Measurements from ENCODE around the gene DECR2. TPM values are rescaled to one million over a fixed set of nuclear protein-coding genes. Genes with fewer than 3 reads are reported as not detected.

The DECR2 gene
- total RNA-seq, 1 donor from 2014 or later = 18.0 TPM

GRCh38 chr16:391885-392335 lies 9.8 kb upstream of the DECR2 start:
- Mint-ChIP-seq H3K36me3 (ENCODE audit: low read depth) (no peaks in the 10 kb centered on the region), H3K4me3 (no peak overlapping the region), H3K9me3 (peaks cover 6% of the 10 kb centered on the region), H3K4me1 (ENCODE audit: low read depth) (peaks cover 15% of the 10 kb centered on the region), H3K27me3 (ENCODE audit: insufficient read depth) (peaks cover 15% of the 10 kb centered on the region), H3K27ac (peak overlapping the region; percentile 63)
- DNase-seq (ENCODE audit: low spot score) = peak; percentile 46
- intact Hi-C loops (cut with micrococcal nuclease) = loop anchor here (1.0 kb wide), 1 partner anchor 95 kb away; no protein-coding TSS in a partner anchor

GRCh38 chr16:392450-393030 lies 9.1 kb upstream of the DECR2 start:
- intact Hi-C loops (cut with micrococcal nuclease) = loop anchor here (1.0 kb wide), 1 partner anchor 95 kb away; no protein-coding TSS in a partner anchor
- peaks cover 15% of the 10 kb centered on the region for H3K27me3 Mint-ChIP-seq (ENCODE audit: insufficient read depth)
- H3K36me3 Mint-ChIP-seq (ENCODE audit: low read depth) = no peaks in the 10 kb centered on the region
- peaks cover 6% of the 10 kb centered on the region for H3K9me3 Mint-ChIP-seq
- H3K4me1 Mint-ChIP-seq (ENCODE audit: low read depth) = peaks cover 15% of the 10 kb centered on the region
- no peak overlapping the region for H3K27ac Mint-ChIP-seq
- no peak overlapping the region for H3K4me3 Mint-ChIP-seq
- no peak for DNase-seq (ENCODE audit: low spot score)

- intact Hi-C loops (cut with micrococcal nuclease) = no loop called here
Measured at GRCh38 chr16:396199-396598, 5.5 kb upstream of the DECR2 start.

GRCh38 chr16:396605-397004 lies 5.1 kb upstream of the DECR2 start:
- H3K36me3 Mint-ChIP-seq (ENCODE audit: low read depth) = no peaks in the 10 kb centered on the region
- intact Hi-C loops (cut with micrococcal nuclease) = no loop called here
- H3K4me3 Mint-ChIP-seq = peak overlapping the region; percentile 78
- no peak for DNase-seq (ENCODE audit: low spot score)
- H3K9me3 Mint-ChIP-seq = peaks cover 6% of the 10 kb centered on the region
- peaks cover 25% of the 10 kb centered on the region for H3K4me1 Mint-ChIP-seq (ENCODE audit: low read depth)
- peak overlapping the region; percentile 73 for H3K27ac Mint-ChIP-seq
- peaks cover 11% of the 10 kb centered on the region for H3K27me3 Mint-ChIP-seq (ENCODE audit: insufficient read depth)

More at GRCh38 chr16:396199-396598, 5.5 kb upstream of the DECR2 start:
- peaks cover 11% of the 10 kb centered on the region for H3K27me3 Mint-ChIP-seq (ENCODE audit: insufficient read depth)
- H3K4me1 Mint-ChIP-seq (ENCODE audit: low read depth) = peaks cover 25% of the 10 kb centered on the region
- H3K4me3 Mint-ChIP-seq = peak overlapping the region; percentile 78
- H3K9me3 Mint-ChIP-seq = peaks cover 6% of the 10 kb centered on the region
- no peak for DNase-seq (ENCODE audit: low spot score)
- H3K27ac Mint-ChIP-seq = no peak overlapping the region
- no peaks in the 10 kb centered on the region for H3K36me3 Mint-ChIP-seq (ENCODE audit: low read depth)

DNA sequence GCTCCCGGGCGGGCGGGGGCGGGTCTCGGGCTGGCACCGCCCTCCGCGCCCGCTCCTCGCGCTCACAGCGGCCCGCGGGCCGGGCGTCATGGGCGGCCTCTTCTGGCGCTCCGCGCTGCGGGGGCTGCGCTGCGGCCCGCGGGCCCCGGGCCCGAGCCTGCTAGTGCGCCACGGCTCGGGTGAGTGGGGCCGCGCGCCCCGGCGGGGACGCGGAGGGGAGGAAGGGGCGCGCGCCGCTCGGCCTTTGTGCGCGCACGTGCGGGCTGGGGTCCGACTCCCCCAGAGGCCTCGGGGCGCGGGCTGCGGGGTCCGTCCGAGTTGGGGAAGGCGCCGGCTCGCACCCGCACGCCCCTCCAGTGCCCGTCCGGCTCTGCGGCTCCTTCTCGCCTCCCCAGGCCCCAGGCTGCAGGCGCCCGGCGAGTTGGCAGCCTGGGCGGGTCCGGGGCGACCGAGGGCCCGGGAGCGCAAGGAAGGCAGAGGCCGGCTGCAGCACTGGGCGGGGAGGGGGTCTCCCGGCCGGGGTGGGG lies 4.5 kb upstream of the DECR2 start, which contains the start of gene NME4:
Gene NME4, plus strand, starts transcription at position 65 of the 527 bp plus-strand sequence. Its CDS starts 24 bp downstream, at position 89.
- H3K4me3 Mint-ChIP-seq = peak within 1 kb of the TSS; percentile 87
- peaks cover 20% of the 10 kb centered on the region for H3K4me1 Mint-ChIP-seq (ENCODE audit: low read depth)
- intact Hi-C loops (cut with micrococcal nuclease) = no loop called here
- no peaks in the 10 kb centered on the region for H3K36me3 Mint-ChIP-seq (ENCODE audit: low read depth)
- peaks cover 11% of the 10 kb centered on the region for H3K27me3 Mint-ChIP-seq (ENCODE audit: insufficient read depth)
- no peak for DNase-seq (ENCODE audit: low spot score)
- H3K27ac Mint-ChIP-seq = peak within 1 kb of the TSS; percentile 73
- H3K9me3 Mint-ChIP-seq = peaks cover under 1% of the 10 kb centered on the region

- H3K27me3 Mint-ChIP-seq (ENCODE audit: insufficient read depth) = peaks cover 11% of the 10 kb centered on the region
- peak overlapping the region; percentile 87 for H3K4me3 Mint-ChIP-seq
- no peaks in the 10 kb centered on the region for H3K36me3 Mint-ChIP-seq (ENCODE audit: low read depth)
- DNase-seq (ENCODE audit: low spot score) = no peak
- intact Hi-C loops (cut with micrococcal nuclease) = no loop called here
- peaks cover 19% of the 10 kb centered on the region for H3K4me1 Mint-ChIP-seq (ENCODE audit: low read depth)
- H3K9me3 Mint-ChIP-seq = no peaks in the 10 kb centered on the region
- no peak overlapping the region for H3K27ac Mint-ChIP-seq
Measured at GRCh38 chr16:397736-398332, 3.9 kb upstream of the DECR2 start.

GRCh38 chr16:398561-399339 lies 2.9 kb upstream of the DECR2 start:
- DNase-seq (ENCODE audit: low spot score) = no peak
- intact Hi-C loops (cut with micrococcal nuclease) = no loop called here
- Mint-ChIP-seq H3K27me3 (ENCODE audit: insufficient read depth) (peaks cover 11% of the 10 kb centered on the region), H3K36me3 (ENCODE audit: low read depth) (no peaks in the 10 kb centered on the region), H3K9me3 (no peaks in the 10 kb centered on the region), H3K27ac (peak overlapping the region; percentile 67), H3K4me3 (peak overlapping the region; percentile 87), H3K4me1 (ENCODE audit: low read depth) (peaks cover 19% of the 10 kb centered on the region)

- H3K9me3 Mint-ChIP-seq = no peaks in the 10 kb centered on the region
- H3K36me3 Mint-ChIP-seq (ENCODE audit: low read depth) = no peaks in the 10 kb centered on the region
- H3K4me1 Mint-ChIP-seq (ENCODE audit: low read depth) = peaks cover 19% of the 10 kb centered on the region
- intact Hi-C loops (cut with micrococcal nuclease) = loop anchor here (2.0 to 5.0 kb wide), 4 partner anchors 29 to 1213 kb away; partner anchors contain the start of genes CAPN15, CRAMP1, IFT140 and METTL26
- no peak overlapping the region for H3K27ac Mint-ChIP-seq
- H3K4me3 Mint-ChIP-seq = peak overlapping the region; percentile 87
- DNase-seq (ENCODE audit: low spot score) = no peak
- peaks cover 11% of the 10 kb centered on the region for H3K27me3 Mint-ChIP-seq (ENCODE audit: insufficient read depth)
Measured at GRCh38 chr16:399340-400019, 2.2 kb upstream of the DECR2 start.

- intact Hi-C loops (cut with micrococcal nuclease) = loop anchor here (2.0 to 5.0 kb wide), 4 partner anchors 29 to 1212 kb away; partner anchors contain the start of genes CAPN15, CRAMP1, IFT140 and METTL26
Measured at GRCh38 chr16:400061-400591, 1.6 kb upstream of the DECR2 start.

GRCh38 chr16:404971-405486 lies 3.3 kb downstream of the DECR2 start:
- no peaks in the 10 kb centered on the region for H3K9me3 Mint-ChIP-seq
- peaks cover 8% of the 10 kb centered on the region for H3K4me1 Mint-ChIP-seq (ENCODE audit: low read depth)
- H3K27me3 Mint-ChIP-seq (ENCODE audit: insufficient read depth) = no peaks in the 10 kb centered on the region
- intact Hi-C loops (cut with micrococcal nuclease) = loop anchor here (5.0 kb wide), 1 partner anchor 1207 kb away; the partner anchor contains the start of genes CRAMP1 and IFT140
- DNase-seq (ENCODE audit: low spot score) = no peak
- H3K27ac Mint-ChIP-seq = no peak overlapping the region
- no peak overlapping the region for H3K4me3 Mint-ChIP-seq
- no peaks in the 10 kb centered on the region for H3K36me3 Mint-ChIP-seq (ENCODE audit: low read depth)

More at GRCh38 chr16:400061-400591, 1.6 kb upstream of the DECR2 start:
- Mint-ChIP-seq H3K4me3 (peak overlapping the region; percentile 87), H3K36me3 (ENCODE audit: low read depth) (no peaks in the 10 kb centered on the region), H3K9me3 (no peaks in the 10 kb centered on the region), H3K27me3 (ENCODE audit: insufficient read depth) (peaks cover 11% of the 10 kb centered on the region), H3K4me1 (ENCODE audit: low read depth) (peaks cover 19% of the 10 kb centered on the region), H3K27ac (peak overlapping the region; percentile 66)
- DNase-seq (ENCODE audit: low spot score) = no peak

GRCh38 chr16:405548-406506 lies 4.1 kb downstream of the DECR2 start:
- no peaks in the 10 kb centered on the region for H3K9me3 Mint-ChIP-seq
- no peaks in the 10 kb centered on the region for H3K36me3 Mint-ChIP-seq (ENCODE audit: low read depth)
- no peaks in the 10 kb centered on the region for H3K4me1 Mint-ChIP-seq (ENCODE audit: low read depth)
- DNase-seq (ENCODE audit: low spot score) = no peak
- intact Hi-C loops (cut with micrococcal nuclease) = no loop called here
- no peaks in the 10 kb centered on the region for H3K27me3 Mint-ChIP-seq (ENCODE audit: insufficient read depth)
- H3K27ac Mint-ChIP-seq = no peak overlapping the region
- no peak overlapping the region for H3K4me3 Mint-ChIP-seq
